Heart right ventricle (tissue), 16 donors: ENCODE measurements around the gene CSH1. TPM values are rescaled to one million over a fixed set of nuclear protein-coding genes. Genes with fewer than 3 reads are reported as not detected.
A peak's percentile ranks its signal among the peaks of the same experiment; 100 is the strongest.

ENCODE experiments used
- ATAC-seq, 8 donors: fragments of 200-7000 bp; cut with Tn5 transposase; one replicate each; pipeline ENCODE4 v1.9.1; 2020; ENCODE audit warnings: mild to moderate bottlenecking in 8 of 8, moderate library complexity in 8 of 8, moderate number of reproducible peaks in 1 of 8
- DNase-seq, 2 donors: peaks; one replicate each; pipeline ENCODE4 v3.0.0-alpha.2; 2020
- H3K27ac ChIP-seq, 10 donors: fragments of 200-600 bp; sonication (generic) in 2 of 10; one replicate each; pipeline versions ENCODE4 v1.5.0 to v1.8.0; 2020 to 2022; ENCODE audit warnings: mild to moderate bottlenecking in 3 of 10
- H3K27me3 ChIP-seq, 7 donors: fragments of 200-600 bp; one replicate each; pipeline ENCODE4 v1.8.0; 2021 to 2022; ENCODE audit warnings: mild to moderate bottlenecking in 2 of 7
- H3K36me3 ChIP-seq, 9 donors: fragments of 200-600 bp; sonication (generic) in 1 of 9; one replicate each; pipeline versions ENCODE4 v1.5.0 to v1.8.0; 2020 to 2022; ENCODE audit warnings: mild to moderate bottlenecking in 2 of 9
- H3K4me1 ChIP-seq, 9 donors: fragments of 200-600 bp; sonication (generic) in 1 of 9; one replicate each; pipeline versions ENCODE4 v1.5.0 to v1.8.0; 2020 to 2022; ENCODE audit warnings: mild to moderate bottlenecking in 4 of 9
- H3K4me3 ChIP-seq, 10 donors: fragments of 200-600 bp; sonication (generic) in 2 of 10; one replicate each; pipeline versions ENCODE4 v1.5.0 to v1.8.0; 2020 to 2022; ENCODE audit warnings: mild to moderate bottlenecking in 7 of 10, moderate library complexity in 2 of 10
- H3K9me3 ChIP-seq, 11 donors: fragments of 200-600 bp in 10 of 11; sonication (generic) in 2 of 11; one replicate each; pipeline versions ENCODE4 v1.5.0 to v1.8.0; 2013 to 2022; ENCODE audit warnings: mild to moderate bottlenecking in 2 of 11, control low read depth in 1 of 11, moderate library complexity in 1 of 11
- CTCF ChIP-seq, 9 donors: fragments of 200-600 bp; sonication (generic) in 2 of 9; IDR thresholded peaks; one replicate each; pipeline versions ENCODE4 v1.5.0 to v1.8.0; 2021 to 2022; ENCODE audit warnings: antibody characterized with exemption in 9 of 9, mild to moderate bottlenecking in 5 of 9, moderate library complexity in 1 of 9
- WGBS, 2 donors: extraction: QIAGEN DNeasy Blood & Tissue Kit; methylation state at CpG; one replicate each; pipeline ENCODE4 v1.1.7; 2013; ENCODE audit warnings: inconsistent platforms in 1 of 2; 5-methylcytosine and 5-hydroxymethylcytosine counted together
- intact Hi-C, 10 donors: fragments of 100-400 bp; cut with DNase I; formaldehyde crosslinking; loops; one replicate each; pipeline versions ENCODE4 v1.11.1 to v1.14.2; 2022
- polyA plus RNA-seq, 2 donors: library from polyadenylated mRNA; stranded (reverse); fragments of 200-250 nt; gene quantifications; one replicate each; pipeline ENCODE4 v1.2.3, GENCODE V29; 2013
- total RNA-seq, 10 donors: library from RNA; stranded (reverse); fragmentation: NEBNext Ultra II Directional in 3 of 10; extraction: Animal tissue kit (Norgen Biotek cat#: 25700) in 3 of 10; gene quantifications; one replicate each; pipeline versions ENCODE4 v1.2.1 to v1.2.4, GENCODE V29; 2021 to 2023
- donor health status: Arrhythmogenic right ventricular cardiomyopathy.
- donor health status: ischemic (EF 13 %, LVEDD 7.1; RV severe dilation, severe dysfunction).
- donor health status: healthy with polysubstance abuse.
- donor health status: DM: no; HTN: yes; CAD: no.
- donor health status: DM: no; HTN: no; CAD: no.
- donor health status: ischemic (EF 25% LVEDD 6.9; RV normal size, moderate dysfunction).
- donor health status: ischemic (EF 25% LVEDD 5.7; RV mildly dilated, moderate dysfunction).
- donor health status: healthy.
- donor health status: DM: yes; HTN: yes; CAD: no.
- donor health status: Ischemic cardiomyopathy.
- donor health status: ischemic (EF 35%, LVEDD 5.7; RV mildly dilated, moderate dysfunction).
- donor health status: nonischemic (EF 11% LVEDD 7.7; RV severe dilation, severe dysfunction).
- donor health status: DM: yes; HTN: yes; CAD: no.
- donor health status: PGD.
- donor health status: ischemic (EF 29% LVEDD 5.4; RV normal size, mild dysfunction).
- donor health status: nonischemic (EF 23%, LVEDD 6.1; RV moderate dilation, normal function).

The CSH1 gene
- total and polyA plus RNA-seq, 12 donors = not detected

GRCh38 chr17:63931981-63932561 is 35.7 kb upstream of the CSH1 start, which contains the start of gene CD79B:
TSS of gene CD79B (minus strand) at chr17:63932331. CDS start at chr17:63932261, 70 bp downstream.
- H3K4me1 ChIP-seq = peaks cover 0 to 30% (median 24%) of the 10 kb centered on the region in 9 donors
- H3K4me3 ChIP-seq = peak within 1 kb of the TSS in 9 of 10 donors; percentile 13 to 48 (median 39)
- ATAC-seq (peak in 7 of 8 donors; percentile 4 to 52 (median 27)), DNase-seq (peak in 1 of 2 donors; percentile 21)
- no peaks in the 10 kb centered on the region for H3K9me3 ChIP-seq
- H3K36me3 ChIP-seq = peaks cover 0 to 12% (median 0%) of the 10 kb centered on the region in 9 donors
- H3K27me3 ChIP-seq = peaks cover 0 to 2% (median 0%) of the 10 kb centered on the region in 7 donors
- WGBS, 2 donors = 50 to 54% methylated on average over 19 of the region's 19 CpGs
- no peak for TF ChIP-seq CTCF (IDR thresholded peaks at IDR 0.05)
- peak within 1 kb of the TSS; percentile 65 to 88 (median 76) for H3K27ac ChIP-seq
- intact Hi-C loops = loop anchor here in 4 of 10 donors (5.0 kb wide), 2 partner anchors 50 to 55 kb away; no protein-coding TSS in a partner anchor

- Histone ChIP-seq H3K27ac (peak overlapping the region; percentile 65 to 88 (median 76)), H3K4me3 (peak overlapping the region in 9 of 10 donors; percentile 13 to 48 (median 39)), H3K36me3 (peaks cover 0 to 12% (median 0%) of the 10 kb centered on the region in 9 donors), H3K4me1 (peaks cover 0 to 30% (median 24%) of the 10 kb centered on the region in 9 donors), H3K9me3 (no peaks in the 10 kb centered on the region), H3K27me3 (peaks cover 0 to 2% (median 0%) of the 10 kb centered on the region in 7 donors)
- peak; percentile 77 to 84 for DNase-seq
- intact Hi-C loops = loop anchor here in 4 of 10 donors (5.0 kb wide), 2 partner anchors 51 to 56 kb away; no protein-coding TSS in a partner anchor
- TF ChIP-seq CTCF (IDR thresholded peaks at IDR 0.05) = no peak
- 51 to 58% methylated on average over 16 of the region's 16 CpGs for WGBS, 2 donors
- peak; percentile 85 to 96 (median 89) for ATAC-seq
These were observed 34.7 kb upstream of the CSH1 start for GRCh38 chr17:63930951-63931575.

- ATAC-seq (peak in 7 of 8 donors; percentile 25 to 64 (median 54)), DNase-seq (peak in 1 of 2 donors; percentile 29)
- Histone ChIP-seq H3K4me3 (peak overlapping the region in 3 of 10 donors; percentile 43 to 48 (median 44)), H3K4me1 (peaks cover 0 to 30% (median 24%) of the 10 kb centered on the region in 9 donors), H3K27ac (peak overlapping the region in 8 of 10 donors; percentile 65 to 88 (median 78)), H3K36me3 (peaks cover 0 to 12% (median 0%) of the 10 kb centered on the region in 9 donors), H3K9me3 (no peaks in the 10 kb centered on the region), H3K27me3 (peaks cover 0 to 2% (median 0%) of the 10 kb centered on the region in 7 donors)
- TF ChIP-seq CTCF (IDR thresholded peaks at IDR 0.05) = no peak
- intact Hi-C loops = loop anchor here in 4 of 10 donors (5.0 kb wide), 2 partner anchors 52 to 57 kb away; no protein-coding TSS in a partner anchor
- WGBS, 2 donors = 86 to 90% methylated on average over 24 of the region's 24 CpGs
These were observed 33.7 kb upstream of the CSH1 start for GRCh38 chr17:63929860-63930766.
